Esophagus squamous epithelium (tissue), 4 donors: Measurements from ENCODE around the gene SHTN1.

Experiments used
- CTCF ChIP-seq, 6 experiments: fragments of 450-650 bp in 4 of 6; fragments of 200-600 bp in 2 of 6; sonication (generic) in 2 of 6; IDR thresholded peaks; one replicate each; pipeline ENCODE4 v1.5.1; 2016 to 2019; ENCODE audit warnings: antibody characterized with exemption in 6 of 6, mild to moderate bottlenecking in 4 of 6, moderate library complexity in 4 of 6
- POLR2A ChIP-seq, 4 donors: fragments of 450-650 bp; IDR thresholded peaks; one replicate each; pipeline ENCODE4 v1.6.1; 2017; ENCODE audit warnings: antibody characterized with exemption in 4 of 4, mild to moderate bottlenecking in 4 of 4, moderate library complexity in 3 of 4

DNA sequence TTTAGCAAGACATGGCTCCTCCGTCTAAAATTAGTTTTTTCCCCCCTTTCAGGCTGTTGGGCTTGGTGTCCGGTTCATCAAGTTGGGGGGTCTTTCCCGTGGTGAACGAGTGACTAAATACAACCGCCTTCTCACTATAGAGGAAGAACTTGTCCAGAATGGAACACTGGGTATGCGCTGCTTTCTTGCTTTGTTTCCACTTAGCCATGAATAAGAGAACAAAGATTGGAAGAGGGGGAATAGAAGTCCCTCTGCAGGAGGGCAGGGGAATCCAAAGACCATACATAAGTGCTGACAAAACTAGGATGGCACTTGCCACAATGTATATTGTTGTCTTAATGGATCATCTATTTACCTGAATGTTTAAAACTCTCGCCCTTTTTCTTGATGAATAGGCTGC is 125.2 kb downstream of the SHTN1 start:
- TF ChIP-seq CTCF (IDR thresholded peaks at IDR 0.05) (no peak), POLR2A (IDR thresholded peaks at IDR 0.05) (no peak)
